HEK293T (cell line): Measurements from ENCODE around the gene SPNS2.

ENCODE experiments used
- CTCF ChIA-PET: fragments of 350-600 bp; formaldehyde crosslinking; extraction: SDS; loops from one replicate; lab custom pipeline; 2021; ENCODE audit warnings: antibody characterized with exemption, inconsistent platforms; lab: Yijun Ruan, JAX
- POLR2A ChIA-PET: fragments of 350-600 bp; formaldehyde crosslinking; extraction: SDS; loops from one replicate; lab custom pipeline; 2020; ENCODE audit warnings: antibody characterized with exemption, inconsistent platforms; lab: Yijun Ruan, JAX
- DNase-seq: peaks from one replicate; pipeline ENCODE4 v3.0.0; 2012; ENCODE audit warnings: mixed read lengths; ENCODE audit errors: extremely low spot score
- ARNT ChIP-seq: fragments of 450-650 bp; IDR thresholded peaks from 2 replicates; pipeline ENCODE4 v1.6.1; 2017; ENCODE audit warnings: mild to moderate bottlenecking
- BHLHE40 ChIP-seq: fragments of 450-650 bp; IDR thresholded peaks from 2 replicates; pipeline ENCODE4 v1.6.1; 2016; ENCODE audit warnings: mild to moderate bottlenecking, moderate library complexity, borderline replicate concordance
- CTBP1 ChIP-seq: fragments of 450-650 bp; IDR thresholded peaks from 2 replicates; pipeline ENCODE4 v1.6.1; 2016; ENCODE audit warnings: borderline replicate concordance
- ELF4 ChIP-seq: fragments of 450-650 bp; IDR thresholded peaks from 2 replicates; pipeline ENCODE4 v1.6.1; 2017; ENCODE audit warnings: antibody characterized with exemption
- FOXA1 ChIP-seq: fragments of 450-650 bp; IDR thresholded peaks from 2 replicates; pipeline ENCODE4 v1.6.1; 2016; ENCODE audit warnings: mild to moderate bottlenecking
- FOXK2 ChIP-seq: fragments of 450-650 bp; IDR thresholded peaks from 2 replicates; pipeline ENCODE4 v1.6.1; 2016; ENCODE audit warnings: mild to moderate bottlenecking
- FOXM1 ChIP-seq: fragments of 450-650 bp; IDR thresholded peaks from 2 replicates; pipeline ENCODE4 v1.6.1; 2017; ENCODE audit warnings: mild to moderate bottlenecking, borderline replicate concordance
- HDGF ChIP-seq: fragments of 450-650 bp; IDR thresholded peaks from 2 replicates; pipeline ENCODE4 v1.6.1; 2017; ENCODE audit warnings: antibody characterized with exemption, borderline replicate concordance
- L3MBTL2 ChIP-seq: fragments of 450-650 bp; conservative IDR thresholded peaks from 2 replicates; pipeline ENCODE4 v1.6.1; 2016; ENCODE audit warnings: mild to moderate bottlenecking
- LEF1 ChIP-seq: fragments of 450-650 bp; IDR thresholded peaks from 2 replicates; pipeline ENCODE4 v1.6.1; 2017; ENCODE audit warnings: mild to moderate bottlenecking, borderline replicate concordance
- NFRKB ChIP-seq: fragments of 450-650 bp; IDR thresholded peaks from 2 replicates; pipeline ENCODE4 v1.6.1; 2016; ENCODE audit warnings: mild to moderate bottlenecking, moderate library complexity
- SP1 ChIP-seq: fragments of 450-650 bp; IDR thresholded peaks from 2 replicates; pipeline ENCODE4 v1.6.1; 2017
- SUZ12 ChIP-seq: fragments of 450-650 bp; IDR thresholded peaks from 2 replicates; pipeline ENCODE4 v1.6.1; 2016; ENCODE audit warnings: mild to moderate bottlenecking
- TARDBP ChIP-seq: fragments of 450-650 bp; IDR thresholded peaks from 2 replicates; pipeline ENCODE4 v1.6.1; 2016
- ZNF384 ChIP-seq: fragments of 450-650 bp; IDR thresholded peaks from 2 replicates; pipeline ENCODE4 v1.6.1; 2016
- TF ChIP-seq, protein P1 (sequence below): fragments of 450-650 bp; IDR thresholded peaks from 2 replicates; pipeline ENCODE4 v1.6.1; 2016

Gene SPNS2

GRCh38 chr17:4547118-4547906, 48.6 kb downstream of the SPNS2 start:
- no peak for DNase-seq
- CTCF ChIA-PET = no interaction called here
- POLR2A ChIA-PET = interaction anchor here (1.1 kb wide), 1 partner anchor 8 kb away, joined by 3 read pairs; the partner anchor contains the start of gene MYBBP1A

DNA sequence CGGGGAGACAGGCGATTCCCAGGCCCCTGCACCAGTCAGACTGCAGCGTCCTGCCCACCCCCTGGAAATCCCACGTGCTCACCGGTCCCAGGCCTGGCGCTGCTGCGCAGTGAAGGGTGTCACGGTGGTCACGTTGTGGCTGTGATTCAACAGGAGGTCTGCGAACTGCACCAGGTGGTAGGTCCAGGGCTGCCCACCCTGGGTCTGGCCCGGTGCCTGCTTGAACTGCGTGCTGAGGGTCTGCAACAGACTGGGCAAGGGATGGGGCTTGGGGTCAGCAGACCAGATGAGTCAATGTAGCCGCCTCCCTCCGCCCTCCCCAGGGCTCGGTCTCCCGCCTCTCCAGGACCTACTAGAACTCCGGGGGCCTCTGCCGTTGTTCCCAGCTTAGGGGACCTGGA, 49.4 kb downstream of the SPNS2 start:
- DNase-seq = no peak
- TF ChIP-seq, protein P1, sequence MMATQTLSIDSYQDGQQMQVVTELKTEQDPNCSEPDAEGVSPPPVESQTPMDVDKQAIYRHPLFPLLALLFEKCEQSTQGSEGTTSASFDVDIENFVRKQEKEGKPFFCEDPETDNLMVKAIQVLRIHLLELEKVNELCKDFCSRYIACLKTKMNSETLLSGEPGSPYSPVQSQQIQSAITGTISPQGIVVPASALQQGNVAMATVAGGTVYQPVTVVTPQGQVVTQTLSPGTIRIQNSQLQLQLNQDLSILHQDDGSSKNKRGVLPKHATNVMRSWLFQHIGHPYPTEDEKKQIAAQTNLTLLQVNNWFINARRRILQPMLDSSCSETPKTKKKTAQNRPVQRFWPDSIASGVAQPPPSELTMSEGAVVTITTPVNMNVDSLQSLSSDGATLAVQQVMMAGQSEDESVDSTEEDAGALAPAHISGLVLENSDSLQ = no peak
- TF ChIP-seq LEF1 = no peak
- no peak for TF ChIP-seq NFRKB
- no peak for TF ChIP-seq TARDBP
- no peak for TF ChIP-seq BHLHE40
- no peak for TF ChIP-seq ZNF384
- ChIA-PET CTCF (no interaction called here), POLR2A (no interaction called here)

More at GRCh38 chr17:4547118-4547906, 48.6 kb downstream of the SPNS2 start:
- TF ChIP-seq, protein P1 = no peak
- TF ChIP-seq FOXA1 = no peak

GRCh38 chr17:4548721-4549531, 50.2 kb downstream of the SPNS2 start:
- ChIA-PET POLR2A (interaction anchor here (1.4 kb wide), 1 partner anchor 12 kb away, joined by 4 read pairs; no protein-coding TSS in a partner anchor), CTCF (interaction anchor here (0.5 kb wide), 1 partner anchor 18 kb away, joined by 3 read pairs; no protein-coding TSS in a partner anchor)
- TF ChIP-seq ARNT = no peak
- no peak for TF ChIP-seq ELF4
- no peak for TF ChIP-seq BHLHE40
- TF ChIP-seq L3MBTL2 = no peak
- no peak for TF ChIP-seq TARDBP
- DNase-seq = no peak

DNA sequence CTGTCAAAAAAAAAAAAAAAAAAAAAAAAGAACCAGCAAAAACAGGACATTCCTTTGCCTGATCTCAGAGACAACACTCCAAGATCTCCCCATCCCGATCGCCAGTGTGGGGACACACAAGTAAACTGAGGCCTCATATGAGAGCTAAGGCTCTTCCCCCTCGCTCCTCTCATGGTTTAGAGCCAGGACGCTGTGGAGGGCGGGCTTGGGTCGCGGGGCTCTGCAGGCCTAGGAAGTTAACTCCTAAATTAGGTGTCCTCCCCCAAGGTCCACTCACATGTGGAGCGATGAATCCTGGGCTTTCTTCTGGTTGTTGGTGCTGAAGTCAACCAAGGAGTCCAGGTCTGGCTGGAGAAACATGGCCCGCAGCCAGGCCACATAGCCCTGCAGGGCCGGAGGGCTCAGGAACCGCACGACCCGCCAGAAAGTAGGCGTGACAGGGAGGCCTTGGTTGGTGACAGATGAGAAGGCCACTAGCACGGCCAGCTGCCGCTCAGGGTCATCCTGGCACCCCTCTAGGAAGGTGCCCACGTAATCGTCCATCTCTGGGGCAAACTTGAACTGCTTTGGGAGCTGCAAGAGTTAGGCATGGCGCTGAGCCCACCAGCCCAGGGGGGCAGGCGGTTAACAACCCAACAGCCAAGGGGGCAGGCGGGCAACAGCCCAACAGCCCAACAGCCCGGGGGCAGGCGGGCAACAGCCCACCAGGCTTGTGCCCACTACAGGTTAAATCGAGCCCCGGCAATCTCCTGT, 51.3 kb downstream of the SPNS2 start:
- CTCF ChIA-PET = no interaction called here
- DNase-seq = no peak
- TF ChIP-seq TARDBP = no peak
- no peak for TF ChIP-seq CTBP1
- no peak for TF ChIP-seq L3MBTL2
- TF ChIP-seq FOXM1 = no peak
- TF ChIP-seq, protein P1 = no peak
- TF ChIP-seq ZNF384 = no peak
- no peak for TF ChIP-seq LEF1
- no peak for TF ChIP-seq ELF4
- TF ChIP-seq SP1 = no peak
- TF ChIP-seq SUZ12 = no peak
- no peak for TF ChIP-seq FOXK2
- TF ChIP-seq ARNT = no peak
- no peak for TF ChIP-seq NFRKB
- TF ChIP-seq BHLHE40 = no peak
- TF ChIP-seq FOXA1 = no peak
- POLR2A ChIA-PET = interaction anchor here (1.4 kb wide), 1 partner anchor 13 kb away, joined by 4 read pairs; no protein-coding TSS in a partner anchor

DNA sequence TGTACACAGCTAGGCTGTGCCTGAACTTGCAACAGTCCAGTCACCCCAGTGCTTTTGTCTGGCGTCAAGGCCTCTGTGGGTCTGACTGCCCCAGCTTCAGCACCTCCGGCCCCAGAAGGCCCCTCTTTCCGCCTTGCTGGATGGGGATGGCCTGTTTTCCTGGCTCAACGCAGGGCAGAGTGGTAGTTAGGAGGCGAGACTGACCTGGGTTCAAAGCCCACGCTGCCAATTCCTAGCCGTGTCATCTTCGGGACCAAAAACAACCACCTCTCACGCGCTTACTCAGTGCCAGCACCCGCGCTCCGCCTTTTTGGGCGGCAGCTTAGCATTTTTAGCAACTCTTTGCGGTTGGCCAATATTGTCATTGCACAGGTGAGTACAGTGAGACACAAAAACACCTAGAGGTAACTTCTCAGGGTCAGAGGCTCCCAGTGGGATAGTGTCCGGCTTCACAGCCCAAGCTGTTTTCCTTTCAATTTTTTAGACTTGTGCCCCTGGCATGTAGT, 51.9 kb downstream of the SPNS2 start:
- TF ChIP-seq FOXK2 (no peak), ELF4 (no peak), BHLHE40 (no peak), ZNF384 (no peak), ARNT (no peak), TARDBP (no peak)
- TF ChIP-seq, protein P1 = no peak
- no peak for DNase-seq
- POLR2A ChIA-PET = interaction anchor here (1.4 kb wide), 1 partner anchor 14 kb away, joined by 4 read pairs; no protein-coding TSS in a partner anchor
- CTCF ChIA-PET = no interaction called here

DNA sequence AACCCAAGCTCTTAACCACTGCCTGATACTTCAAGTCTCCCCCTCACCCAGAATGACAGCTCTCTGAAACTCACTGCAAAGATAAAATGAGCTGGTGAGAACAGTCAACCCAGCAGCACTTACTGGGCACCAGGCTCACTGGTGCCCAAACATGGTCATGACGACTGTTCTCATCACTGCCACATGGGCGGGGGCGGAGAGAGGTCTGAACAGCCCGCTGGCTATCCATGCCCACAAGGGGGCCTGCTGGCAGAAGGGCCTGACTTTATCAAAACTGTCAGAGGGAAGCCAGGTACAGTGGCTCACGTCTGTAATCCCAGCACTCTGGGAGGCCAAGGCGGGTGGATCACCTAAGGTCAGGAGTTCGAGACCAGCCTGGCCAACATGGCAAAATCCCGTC, 52.5 kb downstream of the SPNS2 start:
- CTCF ChIA-PET = no interaction called here
- TF ChIP-seq NFRKB (no peak), LEF1 (no peak), SUZ12 (no peak), HDGF (no peak), L3MBTL2 (no peak), FOXA1 (no peak), FOXM1 (no peak), ELF4 (no peak)
- TF ChIP-seq, protein P1 = no peak
- DNase-seq = no peak
- POLR2A ChIA-PET = interaction anchor here (1.2 kb wide), 1 partner anchor 12 kb away, joined by 4 read pairs; no protein-coding TSS in a partner anchor
